Keratinocyte (primary cell): ENCODE data around the gene CTU1. TPM values are rescaled to one million over a fixed set of nuclear protein-coding genes. Genes with fewer than 3 reads are reported as not detected.

Experiments used
- DNase-seq: peaks from one replicate; pipeline ENCODE4 v3.0.0-alpha.2; 2011; ENCODE audit warnings: low read depth, missing footprints, low spot score
- FAIRE-seq: peaks from 2 replicates; lab custom pipeline; 2011; peaks lifted over from hg19 to GRCh38; lab: Jason Lieb, UNC
- H2AFZ ChIP-seq: 2 replicates; pipeline ENCODE4 v1.6.0; 2012; ENCODE audit warnings: low read length, control low read depth, inconsistent platforms; ENCODE audit not compliant: control insufficient read depth
- H3K27ac ChIP-seq: 2 replicates; pipeline ENCODE4 v1.5.1; 2011; ENCODE audit warnings: low read length; ENCODE audit not compliant: control insufficient read depth, insufficient read depth
- H3K27me3 ChIP-seq: 3 replicates; pipeline ENCODE4 v1.6.0; 2011; ENCODE audit warnings: low read length; ENCODE audit not compliant: control insufficient read depth, insufficient read depth; ENCODE audit errors: extremely low read depth
- H3K36me3 ChIP-seq, 2 experiments: 2 replicates in 1 of 2; 3 replicates in 1 of 2; pipeline ENCODE4 v1.5.1; 2011; ENCODE audit warnings: low read length in 2 of 2, mild to moderate bottlenecking in 1 of 2; ENCODE audit not compliant: control insufficient read depth in 2 of 2, insufficient read depth in 2 of 2; ENCODE audit errors: extremely low read depth in 1 of 2
- H3K4me1 ChIP-seq: 3 replicates; pipeline ENCODE4 v1.5.1; 2011; ENCODE audit warnings: low read length; ENCODE audit not compliant: control insufficient read depth, insufficient read depth; ENCODE audit errors: extremely low read depth
- H3K4me2 ChIP-seq: 3 replicates; pipeline ENCODE4 v1.6.0; 2011; ENCODE audit warnings: low read depth, low read length; ENCODE audit not compliant: control insufficient read depth, insufficient read depth; ENCODE audit errors: extremely low read depth
- H3K4me3 ChIP-seq, 3 experiments: fragments of 200-600 bp in 1 of 3; sonication (generic) in 1 of 3; 2 replicates in 2 of 3; 3 replicates in 1 of 3; pipeline ENCODE4 v1.5.1; 2011 to 2016; ENCODE audit warnings: low read length in 3 of 3, mild to moderate bottlenecking in 3 of 3, control low read depth in 2 of 3, inconsistent platforms in 1 of 3, low read depth in 1 of 3, mixed read lengths in 1 of 3, mixed run types in 1 of 3, moderate library complexity in 1 of 3; ENCODE audit not compliant: control insufficient read depth in 2 of 3, insufficient read depth in 2 of 3; ENCODE audit errors: extremely low read depth in 1 of 3
- H3K79me2 ChIP-seq: 2 replicates; pipeline ENCODE4 v1.6.0; 2012; ENCODE audit warnings: low read length; ENCODE audit not compliant: control insufficient read depth, insufficient read depth
- H3K9ac ChIP-seq: 3 replicates; pipeline ENCODE4 v1.6.0; 2011; ENCODE audit warnings: low read length; ENCODE audit not compliant: control insufficient read depth, insufficient read depth; ENCODE audit errors: extremely low read depth
- H3K9me1 ChIP-seq: 3 replicates; pipeline ENCODE4 v1.6.0; 2011; ENCODE audit warnings: low read length; ENCODE audit not compliant: control insufficient read depth, insufficient read depth; ENCODE audit errors: extremely low read depth
- H3K9me3 ChIP-seq: 2 replicates; pipeline ENCODE4 v1.5.1; 2012; ENCODE audit warnings: low read depth, low read length; ENCODE audit not compliant: control insufficient read depth
- H4K20me1 ChIP-seq: 3 replicates; pipeline ENCODE4 v1.6.0; 2011; ENCODE audit warnings: low read length; ENCODE audit not compliant: control insufficient read depth, insufficient read depth; ENCODE audit errors: extremely low read depth
- EZH2 ChIP-seq: IDR thresholded peaks from one replicate; pipeline ENCODE4 v1.6.1; 2012; ENCODE audit warnings: inconsistent platforms, mild to moderate bottlenecking, low read length, moderate library complexity
- dilution Hi-C: fragments of 300-500 bp; cut with MboI; formaldehyde crosslinking; loops from one replicate; pipeline ENCODE4 v1.7.0; 2020; ENCODE audit warnings: low sequenced_read_pairs; ENCODE audit not compliant: extremely low pct_ligation_motif_present
- polyA plus RNA-seq, 5 experiments: library from polyadenylated mRNA; depleted of rRNA in 3 of 5; stranded (reverse) in 3 of 5; stranded (forward) in 1 of 5; unstranded in 1 of 5; fragments of >200 nt; gene quantifications; 1 replicate in 1 of 5; 2 replicates in 3 of 5; 3 replicates in 1 of 5; pipeline versions ENCODE4 v1.2.1 to v1.2.3, GENCODE V29; 2011 to 2012; ENCODE audit warnings: missing spikeins in 2 of 5, low read depth in 1 of 5, low replicate concordance in 1 of 5
- TF ChIP-seq, protein P1 (sequence below), 3 experiments: IDR thresholded peaks in 1 of 3; conservative IDR thresholded peaks in 1 of 3; optimal IDR thresholded peaks in 1 of 3; 2 replicates in 2 of 3; 3 replicates in 1 of 3; pipeline versions ENCODE3 to v1.5.1; 2011; ENCODE audit warnings: low read length in 3 of 3, mild to moderate bottlenecking in 3 of 3, moderate library complexity in 2 of 3, control low read depth in 1 of 3, inconsistent platforms in 1 of 3; ENCODE audit not compliant: insufficient read depth in 2 of 3; ENCODE audit errors: extremely low read depth in 1 of 3

The CTU1 gene
- polyA plus RNA-seq, 1 donor (not counting 4 experiments of a cell fraction or from before 2014, with no cell fraction given), result 1.9 TPM

DNA sequence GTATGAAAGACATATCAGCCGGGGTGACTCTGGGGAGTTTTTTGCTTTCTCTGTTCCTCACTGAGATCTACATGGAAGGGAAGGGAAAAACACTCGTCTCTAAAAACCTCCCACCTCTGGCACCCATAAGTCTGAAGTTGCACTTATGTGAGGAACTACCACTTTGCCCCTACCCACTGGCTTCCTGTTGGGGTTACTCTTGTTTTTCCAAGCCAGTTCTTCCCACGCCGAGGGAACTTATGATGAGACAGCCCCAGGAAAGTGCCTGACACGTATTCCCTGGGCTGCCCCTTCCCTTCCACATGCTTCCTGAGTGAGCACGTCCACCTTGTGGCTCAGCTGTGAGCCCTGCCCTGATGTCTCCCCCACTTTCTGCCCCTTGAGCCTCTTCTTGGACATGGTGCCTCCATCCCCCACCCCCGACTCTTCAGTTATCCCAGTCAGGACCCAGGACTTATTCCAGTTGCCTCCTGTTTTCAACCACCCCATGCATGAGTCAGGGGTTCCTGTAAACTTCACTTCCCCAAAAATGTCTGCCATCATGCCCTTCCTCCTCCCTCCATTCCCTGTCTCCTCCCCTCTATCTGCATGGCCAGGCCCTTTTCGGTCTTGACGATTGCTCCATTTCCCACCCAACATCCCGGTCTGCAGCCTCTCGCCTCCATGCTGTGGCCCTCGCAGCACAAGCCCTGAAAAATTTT is 28.8 kb upstream of the CTU1 start:
- Histone ChIP-seq H2AFZ (no peak overlapping the region), H3K27me3 (peaks cover 7% of the 10 kb centered on the region)

DNA sequence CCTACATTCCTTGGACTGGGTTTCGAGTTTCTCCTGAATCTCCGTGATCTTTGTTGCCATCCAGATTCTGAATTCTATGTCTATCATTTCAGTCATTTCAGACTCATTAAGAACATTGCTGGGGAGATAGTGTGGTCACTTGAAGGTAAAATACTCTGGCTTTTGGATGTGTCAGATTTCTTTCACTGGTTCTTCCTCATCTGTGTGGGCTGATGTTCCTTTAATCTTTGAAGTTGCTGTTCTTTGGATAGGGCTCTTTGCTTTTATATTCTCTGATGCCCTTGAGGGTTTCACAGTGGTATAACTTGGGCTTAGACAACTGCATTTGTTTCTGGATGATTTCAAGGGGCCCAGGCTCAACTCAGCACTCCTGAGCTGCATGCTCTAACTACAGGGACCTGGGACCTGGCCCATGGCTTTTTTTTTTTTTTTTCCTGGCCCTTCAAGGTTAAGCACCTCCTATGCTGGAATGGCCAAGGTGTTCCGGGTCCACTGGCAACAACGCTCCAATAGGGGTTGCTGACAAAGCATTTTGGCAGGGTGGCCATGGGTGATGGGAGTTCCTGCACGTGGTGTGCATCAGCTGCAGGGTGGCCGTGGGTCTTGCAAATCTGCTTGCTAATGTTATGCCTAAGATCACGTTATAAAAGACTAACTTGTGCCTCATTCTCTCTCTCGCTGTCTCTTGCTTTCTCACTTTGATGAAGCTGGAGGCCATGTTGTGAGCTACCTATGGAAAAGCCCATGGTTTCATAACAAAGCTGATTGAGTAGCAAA is 28.0 kb upstream of the CTU1 start:
- no peak overlapping the region for H3K4me2 ChIP-seq
- H3K9ac ChIP-seq, result no peak overlapping the region
- no peaks in the 10 kb centered on the region for H3K9me1 ChIP-seq
- no peaks in the 10 kb centered on the region for H3K9me3 ChIP-seq
- H3K4me3 ChIP-seq, result no peak overlapping the region
- no peak overlapping the region for H3K27ac ChIP-seq
- TF ChIP-seq EZH2, result no peak
- TF ChIP-seq, protein P1, sequence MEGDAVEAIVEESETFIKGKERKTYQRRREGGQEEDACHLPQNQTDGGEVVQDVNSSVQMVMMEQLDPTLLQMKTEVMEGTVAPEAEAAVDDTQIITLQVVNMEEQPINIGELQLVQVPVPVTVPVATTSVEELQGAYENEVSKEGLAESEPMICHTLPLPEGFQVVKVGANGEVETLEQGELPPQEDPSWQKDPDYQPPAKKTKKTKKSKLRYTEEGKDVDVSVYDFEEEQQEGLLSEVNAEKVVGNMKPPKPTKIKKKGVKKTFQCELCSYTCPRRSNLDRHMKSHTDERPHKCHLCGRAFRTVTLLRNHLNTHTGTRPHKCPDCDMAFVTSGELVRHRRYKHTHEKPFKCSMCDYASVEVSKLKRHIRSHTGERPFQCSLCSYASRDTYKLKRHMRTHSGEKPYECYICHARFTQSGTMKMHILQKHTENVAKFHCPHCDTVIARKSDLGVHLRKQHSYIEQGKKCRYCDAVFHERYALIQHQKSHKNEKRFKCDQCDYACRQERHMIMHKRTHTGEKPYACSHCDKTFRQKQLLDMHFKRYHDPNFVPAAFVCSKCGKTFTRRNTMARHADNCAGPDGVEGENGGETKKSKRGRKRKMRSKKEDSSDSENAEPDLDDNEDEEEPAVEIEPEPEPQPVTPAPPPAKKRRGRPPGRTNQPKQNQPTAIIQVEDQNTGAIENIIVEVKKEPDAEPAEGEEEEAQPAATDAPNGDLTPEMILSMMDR (optimal IDR thresholded peaks at IDR 0.05 in 1 of 3, IDR thresholded peaks at IDR 0.05 in 1 of 3, conservative IDR thresholded peaks at IDR 0.05 in 1 of 3; ENCODE audit: extremely low read depth in 1 of 3, insufficient read depth in 2 of 3, low read length in 3 of 3), result no peak
- H3K36me3 ChIP-seq, result no peaks in the 10 kb centered on the region
- H3K4me1 ChIP-seq, result no peaks in the 10 kb centered on the region
- no peaks in the 10 kb centered on the region for H3K79me2 ChIP-seq
- no peaks in the 10 kb centered on the region for H4K20me1 ChIP-seq
- FAIRE-seq, result no peak
- DNase-seq, result no peak
- no peak overlapping the region for H2AFZ ChIP-seq
- dilution Hi-C loops, result no loop called here
- H3K27me3 ChIP-seq, result peaks cover 2% of the 10 kb centered on the region

More for the DNA sequence above, 28.8 kb upstream of the CTU1 start:
- no peak overlapping the region for H3K27ac ChIP-seq
- H3K9ac ChIP-seq, result no peak overlapping the region
- no peaks in the 10 kb centered on the region for H3K9me3 ChIP-seq
- DNase-seq (no peak), FAIRE-seq (no peak)
- no peaks in the 10 kb centered on the region for H3K79me2 ChIP-seq
- dilution Hi-C loops, result no loop called here
- TF ChIP-seq, protein P1 (optimal IDR thresholded peaks at IDR 0.05 in 1 of 3, IDR thresholded peaks at IDR 0.05 in 1 of 3, conservative IDR thresholded peaks at IDR 0.05 in 1 of 3; ENCODE audit: extremely low read depth in 1 of 3, insufficient read depth in 2 of 3, low read length in 3 of 3), result no peak
- TF ChIP-seq EZH2, result no peak
- H3K4me2 ChIP-seq, result no peak overlapping the region
- H4K20me1 ChIP-seq, result no peaks in the 10 kb centered on the region
- H3K9me1 ChIP-seq, result no peaks in the 10 kb centered on the region
- no peak overlapping the region for H3K4me3 ChIP-seq
- H3K36me3 ChIP-seq, result no peaks in the 10 kb centered on the region
- no peaks in the 10 kb centered on the region for H3K4me1 ChIP-seq
